Peyer's patch (tissue), 4 donors: Measurements from ENCODE around the gene KISS1R.

Experiments used
- CTCF ChIP-seq, 6 experiments: fragments of 450-650 bp in 4 of 6; fragments of 200-600 bp in 2 of 6; sonication (generic) in 1 of 6; IDR thresholded peaks; one replicate each; pipeline ENCODE4 v1.5.1; 2017 to 2019; ENCODE audit warnings: antibody characterized with exemption in 6 of 6, mild to moderate bottlenecking in 3 of 6, moderate library complexity in 1 of 6
- POLR2A ChIP-seq, 2 donors: fragments of 450-650 bp; IDR thresholded peaks; one replicate each; pipeline ENCODE4 v1.5.1; 2017; ENCODE audit warnings: antibody characterized with exemption in 2 of 2, mild to moderate bottlenecking in 2 of 2, moderate library complexity in 2 of 2

GRCh38 chr19:867855-868457, 49.2 kb upstream of the KISS1R start:
- TF ChIP-seq CTCF (IDR thresholded peaks at IDR 0.05) (no peak), POLR2A (IDR thresholded peaks at IDR 0.05) (no peak)
